OCI-LY3 (cell line): Measurements from ENCODE around the gene TMEM132A.

Source experiments
- H2AFZ ChIP-seq: fragments of 200-600, 300-600 bp; shearing (Covaris generic); 2 replicates; pipeline ENCODE4 v1.6.0; 2014; ENCODE audit warnings: antibody characterized with exemption, low read depth, low read length
- H3K27ac ChIP-seq: fragments of 200-600, 300-600 bp; sonication (generic); 2 replicates; pipeline ENCODE4 v1.5.1; 2014; ENCODE audit warnings: mild to moderate bottlenecking, low read length, moderate library complexity, mixed read lengths
- H3K27me3 ChIP-seq: fragments of 200-600, 300-600 bp; sonication (generic); 2 replicates; pipeline ENCODE4 v1.6.1; 2014; ENCODE audit warnings: low read depth, low read length, mixed read lengths
- H3K36me3 ChIP-seq: fragments of 200-600, 300-600 bp; sonication (generic); replicated peaks from 2 replicates; pipeline ENCODE3; 2014; ENCODE audit warnings: low read depth, low read length, mixed read lengths
- H3K4me1 ChIP-seq: fragments of 300-600, 200-600 bp; sonication (generic); 2 replicates; pipeline ENCODE4 v1.6.1; 2014; ENCODE audit warnings: low read length, mixed read lengths
- H3K4me2 ChIP-seq: fragments of 200-600, 300-600 bp; sonication (generic); 2 replicates; pipeline ENCODE4 v1.6.1; 2014; ENCODE audit warnings: low read length, mixed read lengths
- H3K4me3 ChIP-seq: fragments of 300-600, 200-600 bp; sonication (generic); 2 replicates; pipeline ENCODE4 v1.5.1; 2014; ENCODE audit warnings: antibody characterized with exemption, mild to moderate bottlenecking, low read length, moderate library complexity
- H3K79me2 ChIP-seq: fragments of 300-600, 200-600 bp; shearing (Covaris generic); 2 replicates; pipeline ENCODE4 v1.6.1; 2014; ENCODE audit warnings: mild to moderate bottlenecking, low read length, mixed read lengths
- H3K9ac ChIP-seq: fragments of 300-600, 200-600 bp; shearing (Covaris generic); 2 replicates; pipeline ENCODE4 v1.6.0; 2014; ENCODE audit warnings: mild to moderate bottlenecking, low read length, moderate library complexity
- H3K9me3 ChIP-seq: fragments of 200-600, 300-600 bp; shearing (Covaris generic); 2 replicates; pipeline ENCODE4 v1.6.1; 2014; ENCODE audit warnings: low read length, mixed read lengths; ENCODE audit not compliant: insufficient read depth
- H4K20me1 ChIP-seq: fragments of 200-600, 300-600 bp; sonication (generic); 2 replicates; pipeline ENCODE4 v1.6.1; 2016; ENCODE audit warnings: low read length, mixed read lengths; ENCODE audit not compliant: insufficient read depth
- CTCF ChIP-seq: fragments of 200-600, 300-600 bp; sonication (generic); IDR thresholded peaks from 2 replicates; pipeline ENCODE4 v1.5.1; 2014; ENCODE audit warnings: antibody characterized with exemption, low read length, low read depth
- EZH2phosphoT487 ChIP-seq: fragments of 200-600 bp; shearing (Covaris generic); IDR thresholded peaks from 2 replicates; pipeline ENCODE4 v1.6.1; 2018; ENCODE audit warnings: antibody characterized with exemption, mixed run types, low read depth

The TMEM132A gene

GRCh38 chr11:60926500-60926899 lies 2.2 kb downstream of the TMEM132A start:
- H3K36me3 ChIP-seq = peaks cover 25% of the 10 kb centered on the region
- no peak overlapping the region for H2AFZ ChIP-seq
- peaks cover 35% of the 10 kb centered on the region for H3K4me1 ChIP-seq
- TF ChIP-seq EZH2phosphoT487 = no peak
- H3K4me2 ChIP-seq = no peak overlapping the region
- no peaks in the 10 kb centered on the region for H3K27me3 ChIP-seq
- H3K79me2 ChIP-seq = no peaks in the 10 kb centered on the region
- no peak overlapping the region for H3K4me3 ChIP-seq
- no peaks in the 10 kb centered on the region for H4K20me1 ChIP-seq
- H3K9me3 ChIP-seq = no peaks in the 10 kb centered on the region
- H3K9ac ChIP-seq = no peak overlapping the region
- H3K27ac ChIP-seq = no peak overlapping the region

- TF ChIP-seq CTCF (no peak), EZH2phosphoT487 (no peak)
- no peak overlapping the region for H2AFZ ChIP-seq
- no peak overlapping the region for H3K27ac ChIP-seq
- no peaks in the 10 kb centered on the region for H3K27me3 ChIP-seq
- H4K20me1 ChIP-seq = no peaks in the 10 kb centered on the region
- H3K36me3 ChIP-seq = peaks cover 24% of the 10 kb centered on the region
- H3K79me2 ChIP-seq = no peaks in the 10 kb centered on the region
- H3K4me1 ChIP-seq = peaks cover 41% of the 10 kb centered on the region
- H3K4me2 ChIP-seq = no peak overlapping the region
- no peak overlapping the region for H3K9ac ChIP-seq
- H3K4me3 ChIP-seq = no peak overlapping the region
- no peaks in the 10 kb centered on the region for H3K9me3 ChIP-seq
Observed at GRCh38 chr11:60927061-60927592, 2.9 kb downstream of the TMEM132A start.

- Histone ChIP-seq H3K4me3 (no peak overlapping the region), H3K79me2 (no peaks in the 10 kb centered on the region), H3K4me1 (peaks cover 46% of the 10 kb centered on the region), H3K4me2 (no peak overlapping the region), H4K20me1 (no peaks in the 10 kb centered on the region), H3K27ac (no peak overlapping the region), H3K27me3 (no peaks in the 10 kb centered on the region), H3K9ac (no peak overlapping the region), H3K36me3 (peaks cover 20% of the 10 kb centered on the region), H3K9me3 (no peaks in the 10 kb centered on the region), H2AFZ (no peak overlapping the region)
- TF ChIP-seq EZH2phosphoT487 (no peak), CTCF (no peak)
Observed at GRCh38 chr11:60927600-60927999, 3.3 kb downstream of the TMEM132A start.

GRCh38 chr11:60928563-60929001 lies 4.3 kb downstream of the TMEM132A start:
- Histone ChIP-seq H3K4me2 (no peak overlapping the region), H3K9ac (no peak overlapping the region), H3K9me3 (no peaks in the 10 kb centered on the region), H3K4me3 (no peak overlapping the region), H3K27ac (no peak overlapping the region), H4K20me1 (no peaks in the 10 kb centered on the region), H2AFZ (no peak overlapping the region), H3K79me2 (no peaks in the 10 kb centered on the region), H3K27me3 (no peaks in the 10 kb centered on the region), H3K4me1 (peaks cover 49% of the 10 kb centered on the region), H3K36me3 (peaks cover 13% of the 10 kb centered on the region)
- TF ChIP-seq EZH2phosphoT487 = no peak
- no peak for TF ChIP-seq CTCF
